Activated naive CD8-positive, alpha-beta T cell treated with anti-CD3 and anti-CD28 coated beads, Interleukin-2, amount 50 U/mL, for 16 hours (primary cell): ENCODE data around the gene GJD2.

Source experiments
- DNase-seq: peaks from one replicate; pipeline ENCODE4 v3.0.0-alpha.2; 2020; ENCODE audit warnings: low read depth, low spot score

Gene GJD2

DNA sequence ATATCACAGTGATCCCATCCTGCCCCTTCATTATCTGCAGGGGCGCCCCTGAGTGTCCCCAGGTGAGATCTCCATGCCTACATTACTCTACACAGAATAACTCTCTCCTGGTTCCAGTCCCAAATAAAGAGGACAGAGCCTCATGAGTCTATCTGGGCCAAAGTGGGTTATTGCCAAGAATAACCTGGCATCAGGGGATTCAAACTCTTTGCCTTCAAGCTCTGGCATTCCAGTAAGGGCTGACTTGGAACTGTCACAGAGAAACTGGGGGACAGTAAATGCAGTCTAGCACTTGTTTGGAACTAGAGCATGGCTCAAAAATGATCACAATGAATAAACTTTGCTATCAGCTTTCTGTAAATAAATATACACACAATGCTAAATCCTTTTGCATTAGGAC, 30.3 kb downstream of the GJD2 start:
- no peak for DNase-seq

DNA sequence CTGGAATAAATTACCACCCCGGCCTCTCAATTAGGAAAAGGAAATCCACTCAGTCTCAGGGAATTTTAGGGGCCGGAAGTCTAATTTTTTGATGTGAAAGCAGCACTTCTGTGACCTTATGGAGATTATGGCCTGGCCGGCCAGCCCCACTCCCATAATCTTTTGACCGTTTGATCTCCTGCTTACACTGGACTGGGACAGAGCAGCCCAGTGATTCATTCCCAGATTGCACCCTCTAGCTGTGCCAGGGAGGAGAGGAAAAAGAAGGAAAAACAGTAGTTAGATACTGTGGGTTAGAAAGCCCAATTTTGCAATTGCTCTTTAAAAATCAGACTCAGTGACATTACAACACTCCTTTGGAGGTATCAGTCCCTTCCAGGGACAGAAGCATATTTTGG, 32.4 kb downstream of the GJD2 start:
- DNase-seq = no peak

- DNase-seq = no peak
These were observed 32.9 kb downstream of the GJD2 start for GRCh38 chr15:34721802-34722438.

GRCh38 chr15:34721157-34721801, 33.5 kb downstream of the GJD2 start:
- no peak for DNase-seq

DNA sequence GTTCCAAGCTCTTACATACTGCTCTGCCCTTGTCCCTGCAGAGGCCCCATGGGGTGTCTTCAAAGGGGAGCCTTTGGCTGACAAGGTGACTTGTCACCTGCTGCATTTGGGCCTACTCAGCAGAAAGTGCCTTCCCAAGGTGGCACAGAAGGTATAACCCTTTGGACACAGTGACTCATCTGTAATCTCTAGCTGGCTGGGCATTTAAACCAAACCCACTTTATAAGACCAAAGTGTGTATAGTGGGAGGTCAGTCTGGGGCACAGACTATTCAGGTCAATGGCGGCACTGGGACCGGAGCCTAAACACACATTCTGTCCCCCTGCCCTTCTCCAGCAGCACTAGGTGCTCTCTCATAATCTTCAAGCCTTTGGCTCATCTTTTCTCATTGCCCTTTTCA, 35.1 kb downstream of the GJD2 start:
- no peak for DNase-seq

DNA sequence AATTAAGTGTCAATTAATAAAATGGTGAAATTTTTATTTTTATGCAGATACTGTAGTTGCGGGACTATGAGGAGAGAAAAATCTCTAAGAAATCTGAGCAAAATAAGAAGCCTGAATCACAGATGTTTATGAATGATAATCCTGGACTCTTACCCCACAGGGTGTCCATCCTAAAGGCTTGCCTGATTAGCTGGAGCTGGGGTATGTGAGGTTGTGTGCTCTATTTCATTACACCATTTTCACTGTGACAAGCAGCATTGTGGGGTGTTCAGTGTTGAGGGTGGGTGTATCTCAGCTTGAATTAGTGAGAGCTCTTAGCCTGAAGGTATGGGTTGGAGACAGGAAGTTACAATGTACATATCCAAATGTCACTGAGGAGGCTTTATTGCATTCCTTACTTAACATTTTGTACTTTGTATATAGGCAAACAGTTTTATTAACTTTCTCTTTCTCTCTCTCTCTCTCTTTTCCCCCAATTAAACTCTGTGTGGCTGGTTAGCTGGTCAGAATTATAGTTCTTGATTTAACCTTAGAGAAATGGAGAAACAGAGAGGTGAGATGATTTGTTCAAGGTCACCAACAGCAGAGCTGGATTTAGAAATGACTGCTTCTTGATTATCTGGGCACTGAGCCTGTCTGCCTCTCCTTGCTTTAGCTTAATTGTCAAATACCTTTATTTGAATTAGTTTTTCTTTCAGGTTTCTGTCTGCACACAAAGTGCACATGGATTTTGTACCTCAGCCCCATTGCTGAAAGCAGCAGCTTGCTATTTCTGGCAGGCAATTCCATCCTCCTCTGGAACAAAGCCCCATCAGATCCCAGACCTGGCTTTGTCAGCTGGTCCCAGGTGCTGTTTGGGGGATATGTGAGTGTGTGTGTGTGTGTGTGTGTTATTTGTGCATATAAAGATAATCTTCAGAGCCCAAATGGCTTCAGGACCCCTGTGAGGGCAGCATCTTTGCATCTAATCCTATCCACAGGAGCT, 35.8 kb downstream of the GJD2 start:
- no peak for DNase-seq

- no peak for DNase-seq
These were observed 37.1 kb downstream of the GJD2 start for GRCh38 chr15:34717729-34718128.

GRCh38 chr15:34716111-34716510, 38.7 kb downstream of the GJD2 start:
- DNase-seq = no peak

- DNase-seq = no peak
These were observed 40.2 kb downstream of the GJD2 start for GRCh38 chr15:34714476-34715121.

DNA sequence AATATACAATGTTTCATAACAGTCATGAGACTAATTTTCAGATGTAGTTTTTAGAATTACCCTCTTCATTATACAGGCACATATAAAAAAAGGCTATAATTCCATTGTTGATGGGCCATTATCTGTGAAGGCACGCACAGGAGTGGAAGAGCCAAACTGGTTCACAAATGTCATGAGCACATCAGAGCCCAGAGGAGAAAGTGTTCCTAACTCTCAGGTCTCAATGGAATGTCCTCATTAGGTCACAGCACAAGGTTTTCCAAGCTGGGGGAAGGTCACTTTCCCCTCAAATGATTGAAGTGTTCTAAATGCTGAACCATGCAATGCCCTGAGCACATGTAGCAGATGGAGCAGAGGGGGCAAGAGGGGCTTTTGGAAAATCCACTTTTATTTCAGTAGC, 41.2 kb downstream of the GJD2 start:
- DNase-seq = no peak

DNA sequence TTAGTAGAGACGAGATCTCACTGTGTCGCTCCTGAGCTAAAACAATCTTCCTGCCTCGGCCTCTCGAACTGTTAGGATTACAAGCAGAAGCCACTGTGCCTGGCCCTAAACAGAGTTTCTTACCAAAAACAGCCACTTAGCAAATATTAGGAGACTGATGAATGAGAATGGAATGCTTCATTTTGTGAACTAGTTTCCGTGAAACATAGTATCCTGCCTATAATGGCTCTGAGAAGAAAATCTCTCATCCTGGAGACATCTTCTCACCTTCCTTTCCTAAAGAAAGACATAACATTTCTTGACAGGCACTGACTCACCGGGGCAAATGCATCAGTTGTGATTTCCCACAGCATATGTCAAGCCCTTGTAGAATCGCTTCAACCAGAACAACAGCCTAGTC, 44.9 kb downstream of the GJD2 start:
- no peak for DNase-seq

- DNase-seq = no peak
These were observed 46.4 kb downstream of the GJD2 start for GRCh38 chr15:34708422-34708821.

GRCh38 chr15:34701536-34701935, 53.3 kb downstream of the GJD2 start:
- no peak for DNase-seq
